22Rv1 (cell line): ENCODE measurements around the gene CELSR3.

Experiments
- H3K27ac ChIP-seq: fragments of 450-650 bp; 2 replicates; pipeline ENCODE4 v1.5.1; 2017
- CTCF ChIP-seq: fragments of 450-650 bp; IDR thresholded peaks from 2 replicates; pipeline ENCODE4 v1.5.1; 2017; ENCODE audit warnings: mild to moderate bottlenecking
- ZFX ChIP-seq: fragments of 450-650 bp; IDR thresholded peaks from 2 replicates; pipeline ENCODE4 v1.6.1; 2017; ENCODE audit warnings: antibody characterized with exemption, borderline replicate concordance

CELSR3 gene

GRCh38 chr3:48607519-48607918 is 55.2 kb downstream of the CELSR3 start:
- no peak for TF ChIP-seq ZFX
- no peak for TF ChIP-seq CTCF
- H3K27ac ChIP-seq: 0 out of 2 replicates have a peak overlapping the region, but pooled peaks have one; percentile 94

- TF ChIP-seq ZFX: no peak
- no peak for TF ChIP-seq CTCF
- no peak overlapping the region for H3K27ac ChIP-seq
Measured at GRCh38 chr3:48601622-48601994, 61.1 kb downstream of the CELSR3 start.

GRCh38 chr3:48600711-48601621 is 61.7 kb downstream of the CELSR3 start:
- TF ChIP-seq ZFX: no peak
- no peak for TF ChIP-seq CTCF
- no peak overlapping the region for H3K27ac ChIP-seq

- no peak for TF ChIP-seq ZFX
- TF ChIP-seq CTCF: no peak
- peak overlapping the region; percentile 67 for H3K27ac ChIP-seq
Measured at GRCh38 chr3:48599509-48600285, 63.0 kb downstream of the CELSR3 start.

GRCh38 chr3:48599077-48599501 is 63.6 kb downstream of the CELSR3 start:
- peak overlapping the region; percentile 67 for H3K27ac ChIP-seq
- TF ChIP-seq CTCF (no peak), ZFX (no peak)

GRCh38 chr3:48598323-48599076 is 64.2 kb downstream of the CELSR3 start:
- peak overlapping the region; percentile 67 for H3K27ac ChIP-seq
- TF ChIP-seq CTCF (no peak), ZFX (no peak)
